ENCODE data around the gene C2CD4C. TPM values are rescaled to one million over a fixed set of nuclear protein-coding genes. Genes with fewer than 3 reads are reported as not detected.

Gene C2CD4C
- total RNA-seq, 1 experiment from 2014 or later, result 7.1 TPM

DNA sequence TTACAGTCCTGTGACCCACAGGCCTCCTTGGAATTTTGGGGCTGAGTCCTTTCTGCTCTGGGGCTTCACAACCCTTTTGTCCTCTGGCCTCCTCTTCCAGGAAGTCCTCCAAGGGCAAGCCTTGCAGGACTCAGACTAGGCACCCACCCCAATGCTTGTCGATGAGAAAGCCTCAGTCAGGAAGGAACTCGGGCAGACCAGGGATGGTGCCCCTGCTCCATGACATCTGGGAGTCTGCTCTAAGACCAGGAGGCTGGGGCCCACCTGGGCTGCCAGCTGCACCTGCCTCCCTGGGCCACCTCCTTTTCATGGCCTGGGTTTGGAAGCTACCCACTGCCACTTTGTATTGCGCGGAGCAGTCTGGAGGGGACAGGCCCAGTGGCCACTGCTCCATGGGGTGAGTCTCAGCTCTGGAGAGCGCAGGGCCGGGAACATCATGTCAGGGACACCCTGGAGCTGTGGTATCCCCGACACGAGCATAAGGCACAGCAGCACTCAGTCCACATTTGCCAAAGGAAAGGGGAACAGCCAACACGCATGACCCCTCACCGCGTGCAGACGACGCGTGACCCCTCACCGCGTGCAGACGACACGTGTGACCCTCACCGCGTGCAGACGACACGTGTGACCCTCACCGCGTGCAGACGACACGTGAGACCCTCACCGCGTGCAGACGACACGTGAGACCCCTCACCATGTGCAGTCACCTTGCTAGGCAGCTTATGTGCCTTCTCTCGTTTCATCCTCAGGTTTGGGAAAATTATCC lies 10.8 kb downstream of the C2CD4C start:
- Histone ChIP-seq H3K36me3 (ENCODE audit: control insufficient read depth in 1 of 2, insufficient read depth in 2 of 2, low read length in 2 of 2) (no peaks in the 10 kb centered on the region), H3K4me3 (replicated peaks in 1 of 2; ENCODE audit: low read depth in 1 of 2, low read length in 2 of 2) (no peak overlapping the region), H3K9me2 (ENCODE audit: insufficient read depth) (no peaks in the 10 kb centered on the region), H2AFZ (ENCODE audit: low read depth, low read length, poor library complexity, severe bottlenecking) (no peak overlapping the region), H3K27me3 (ENCODE audit: insufficient read depth, low read length) (no peaks in the 10 kb centered on the region), H3K4me1 (ENCODE audit: control insufficient read depth in 1 of 2, insufficient read depth in 2 of 2, low read length in 2 of 2) (no peaks in the 10 kb centered on the region), H3K27ac (ENCODE audit: low read depth, low read length) (no peak overlapping the region), H3K79me2 (ENCODE audit: insufficient read depth, low read length) (no peaks in the 10 kb centered on the region), H4K20me1 (ENCODE audit: insufficient read depth) (no peaks in the 10 kb centered on the region), H3K4me2 (ENCODE audit: low read length) (no peak overlapping the region), H3K9me3 (ENCODE audit: control insufficient read depth in 1 of 2, insufficient read depth in 1 of 2, low read depth in 1 of 2, low read length in 2 of 2) (peaks cover 0 to 8% of the 10 kb centered on the region in 2 experiments; a peak in 1 of 4 replicates), H3K9ac (ENCODE audit: low read length) (no peak overlapping the region)
- no peak for TF ChIP-seq ELF1 (IDR thresholded peaks at IDR 0.05; ENCODE audit: borderline replicate concordance, low read depth)
- no peak for TF ChIP-seq SP1 (IDR thresholded peaks at IDR 0.05; ENCODE audit: low read depth)
- TF ChIP-seq EZH2 (IDR thresholded peaks at IDR 0.05), result no peak
- intact Hi-C loops (cut with micrococcal nuclease), result no loop called here
- RAD21 ChIA-PET (ENCODE audit: low non-redundant PET in 1 of 2, low total read pairs in 2 of 2, uncharacterized antibody in 2 of 2, unreplicated experiment in 2 of 2), result no interaction called here
- POLR2A ChIA-PET, result no interaction called here
- CTCF ChIA-PET, result no interaction called here
- ATAC-seq, result no peak
- DNase-seq (ENCODE audit: low read depth, low spot score), result no peak
- no TSS peak for BruUV-seq (replicated peaks)

DNA sequence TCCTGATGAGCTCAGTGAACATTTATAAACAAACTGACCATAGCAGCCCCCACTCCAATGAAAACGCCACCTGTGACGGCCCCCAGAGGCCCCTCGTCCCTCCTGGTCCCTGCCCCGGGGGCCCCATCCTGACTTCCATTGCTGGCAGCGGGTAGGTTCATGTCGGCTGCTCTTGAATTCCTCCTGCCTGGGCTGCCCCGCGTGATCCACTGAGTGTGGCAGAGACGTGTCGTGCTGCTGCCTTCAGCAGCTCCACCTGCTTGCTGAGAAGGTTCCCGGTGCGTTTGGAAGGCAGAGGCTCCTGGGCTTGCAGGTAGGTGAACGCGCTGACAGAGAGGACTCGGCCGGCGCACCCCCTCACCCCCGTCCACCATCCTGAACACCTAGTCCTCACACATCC lies 11.6 kb downstream of the C2CD4C start:
- ATAC-seq (no peak), DNase-seq (ENCODE audit: low read depth, low spot score) (no peak)
- no peaks in the 10 kb centered on the region for H3K9me2 ChIP-seq (ENCODE audit: insufficient read depth)
- ChIA-PET RAD21 (ENCODE audit: low non-redundant PET in 1 of 2, low total read pairs in 2 of 2, uncharacterized antibody in 2 of 2, unreplicated experiment in 2 of 2) (no interaction called here), CTCF (no interaction called here), POLR2A (no interaction called here)
- H3K79me2 ChIP-seq (ENCODE audit: insufficient read depth, low read length), result no peaks in the 10 kb centered on the region
- peaks cover 0 to 9% of the 10 kb centered on the region in 2 experiments; a peak in 1 of 4 replicates for H3K9me3 ChIP-seq (ENCODE audit: control insufficient read depth in 1 of 2, insufficient read depth in 1 of 2, low read depth in 1 of 2, low read length in 2 of 2)
- no peak overlapping the region for H3K4me3 ChIP-seq (replicated peaks in 1 of 2; ENCODE audit: low read depth in 1 of 2, low read length in 2 of 2)
- H2AFZ ChIP-seq (ENCODE audit: low read depth, low read length, poor library complexity, severe bottlenecking), result no peak overlapping the region
- no peaks in the 10 kb centered on the region for H3K4me1 ChIP-seq (ENCODE audit: control insufficient read depth in 1 of 2, insufficient read depth in 2 of 2, low read length in 2 of 2)
- H3K4me2 ChIP-seq (ENCODE audit: low read length), result no peak overlapping the region
- no peak overlapping the region for H3K9ac ChIP-seq (ENCODE audit: low read length)
- no TSS peak for BruUV-seq (replicated peaks)
- H3K27me3 ChIP-seq (ENCODE audit: insufficient read depth, low read length), result no peaks in the 10 kb centered on the region
- no peaks in the 10 kb centered on the region for H4K20me1 ChIP-seq (ENCODE audit: insufficient read depth)
- no peaks in the 10 kb centered on the region for H3K36me3 ChIP-seq (ENCODE audit: control insufficient read depth in 1 of 2, insufficient read depth in 2 of 2, low read length in 2 of 2)
- TF ChIP-seq SRF (IDR thresholded peaks at IDR 0.05; ENCODE audit: low read depth) (no peak), YY1 (IDR thresholded peaks at IDR 0.05; ENCODE audit: extremely low read depth, insufficient replicate concordance, low read depth, low read length) (no peak), EGR1 (IDR thresholded peaks at IDR 0.05; ENCODE audit: low read depth) (no peak), ZNF274 (IDR thresholded peaks at IDR 0.05; ENCODE audit: low read depth, low read length) (no peak), SIN3A (IDR thresholded peaks at IDR 0.05; ENCODE audit: low read depth) (no peak), FOSL1 (IDR thresholded peaks at IDR 0.05; ENCODE audit: low read depth) (no peak)
- intact Hi-C loops (cut with micrococcal nuclease), result no loop called here
- no peak overlapping the region for H3K27ac ChIP-seq (ENCODE audit: low read depth, low read length)

Data from HCT116 (cell line).